Activated T-helper 2 cell treated with anti-CD3 and anti-CD28 coated beads, Interferon-gamma antibody, Interleukin-2, Interleukin-4, amounts not matched to agents 10 μg/mL and 5 μg/mL and 100 μg/mL, durations not matched to agents 14 hours and 24 hours and 36 hours (primary cell): ENCODE results near the gene HELZ. TPM values are rescaled to one million over a fixed set of nuclear protein-coding genes. Genes with fewer than 3 reads are reported as not detected.

ENCODE experiments used
- DNase-seq: peaks from one replicate; pipeline ENCODE4 v3.0.0; 2021; ENCODE audit warnings: low spot score
- H3K27ac Mint-ChIP-seq: one replicate; pipeline ENCODE4 v1.8.0; 2021; ENCODE audit warnings: mixed read lengths
- H3K27me3 Mint-ChIP-seq: one replicate; pipeline ENCODE4 v1.8.0; 2021; ENCODE audit warnings: low read depth, mixed read lengths
- H3K36me3 Mint-ChIP-seq: one replicate; pipeline ENCODE4 v1.8.0; 2021; ENCODE audit warnings: low read depth, mixed read lengths
- H3K4me1 Mint-ChIP-seq: one replicate; pipeline ENCODE4 v1.8.0; 2021; ENCODE audit warnings: low read depth, mixed read lengths
- H3K4me3 Mint-ChIP-seq: one replicate; pipeline ENCODE4 v1.8.0; 2021; ENCODE audit warnings: low read depth, mild to moderate bottlenecking, moderate library complexity, mixed read lengths
- H3K9me3 Mint-ChIP-seq: one replicate; pipeline ENCODE4 v1.8.0; 2021; ENCODE audit warnings: mixed read lengths
- intact Hi-C: fragments of 100-400 bp; cut with micrococcal nuclease; formaldehyde crosslinking; loops from one replicate; pipeline ENCODE4 v1.15.1; 2023
- total RNA-seq: library from RNA; stranded (reverse); gene quantifications from 2 replicates; pipeline ENCODE4 v1.2.3, GENCODE V29; 2022

HELZ gene
- total RNA-seq, 1 donor from 2014 or later: 67.1 TPM

DNA sequence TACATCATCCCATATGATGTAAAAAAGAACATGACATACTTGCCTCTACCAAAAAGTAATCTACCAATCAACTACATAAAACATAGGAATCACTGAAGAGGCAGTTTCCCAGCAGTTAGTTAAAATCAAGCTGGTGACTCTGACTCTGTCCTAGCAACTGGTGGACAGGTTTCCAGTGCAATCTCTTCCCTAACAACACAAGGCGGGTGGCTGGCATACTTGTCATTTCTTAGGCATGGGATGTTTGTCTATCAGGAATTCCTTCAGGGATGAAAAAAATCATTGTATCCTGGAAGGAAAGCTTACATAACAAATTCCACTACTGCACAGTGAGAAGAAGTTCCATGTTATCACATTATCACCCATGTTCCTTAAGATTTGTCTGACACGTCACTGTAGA, 50.9 kb downstream of the HELZ start:
- Mint-ChIP-seq H3K4me1 (peaks cover 13% of the 10 kb centered on the region), H3K4me3 (no peak overlapping the region), H3K27ac (no peak overlapping the region), H3K27me3 (no peaks in the 10 kb centered on the region), H3K9me3 (peaks cover 11% of the 10 kb centered on the region), H3K36me3 (peaks cover 57% of the 10 kb centered on the region)
- no peak for DNase-seq
- intact Hi-C loops: no loop called here

DNA sequence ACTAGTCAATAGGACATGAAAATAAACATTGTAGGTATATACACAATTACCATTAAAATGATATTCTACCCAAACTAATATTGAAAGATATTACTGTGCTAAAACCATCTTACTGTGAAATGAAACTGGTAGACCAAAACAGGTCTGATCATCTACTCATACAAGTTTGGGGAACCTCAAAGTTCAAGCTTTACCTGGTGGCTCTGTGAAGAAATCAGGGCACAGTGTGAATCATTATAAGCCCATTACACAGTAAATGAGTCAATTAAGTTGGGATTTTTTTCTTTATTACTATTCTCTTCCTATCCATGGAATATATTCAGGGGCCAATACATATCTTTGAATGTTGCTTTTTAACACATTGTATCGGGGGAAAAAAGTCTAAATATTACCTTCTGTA, 57.1 kb downstream of the HELZ start:
- H3K9me3 Mint-ChIP-seq: no peaks in the 10 kb centered on the region
- no peak overlapping the region for H3K27ac Mint-ChIP-seq
- H3K27me3 Mint-ChIP-seq: no peaks in the 10 kb centered on the region
- no peak for DNase-seq
- no peak overlapping the region for H3K4me3 Mint-ChIP-seq
- intact Hi-C loops: no loop called here
- H3K4me1 Mint-ChIP-seq: peaks cover 11% of the 10 kb centered on the region
- H3K36me3 Mint-ChIP-seq: peaks cover 40% of the 10 kb centered on the region

DNA sequence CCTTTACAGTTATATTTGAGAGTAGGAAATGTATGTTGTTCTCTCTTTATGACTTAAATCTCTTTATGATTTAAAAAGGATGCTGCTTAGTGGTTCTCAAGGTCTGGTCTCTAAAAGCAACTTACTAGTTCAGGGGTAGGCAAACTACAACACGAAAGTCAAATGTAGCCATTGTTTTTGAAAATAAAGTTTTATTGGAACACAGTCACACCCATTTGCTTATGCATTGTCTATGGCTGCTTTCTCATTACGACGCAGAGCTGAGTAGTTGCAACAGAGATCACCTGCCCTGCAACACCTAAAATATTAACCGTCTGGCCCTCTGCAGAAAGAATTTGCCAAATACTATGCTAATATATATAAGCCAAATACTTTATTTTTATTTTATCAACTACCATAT, 58.2 kb downstream of the HELZ start:
- Mint-ChIP-seq H3K4me1 (peaks cover 9% of the 10 kb centered on the region), H3K27ac (no peak overlapping the region), H3K27me3 (no peaks in the 10 kb centered on the region), H3K36me3 (peaks cover 36% of the 10 kb centered on the region), H3K4me3 (no peak overlapping the region), H3K9me3 (no peaks in the 10 kb centered on the region)
- intact Hi-C loops: no loop called here
- DNase-seq: no peak

GRCh38 chr17:67183531-67183930, 61.5 kb downstream of the HELZ start:
- intact Hi-C loops: no loop called here
- H3K27me3 Mint-ChIP-seq: no peaks in the 10 kb centered on the region
- H3K9me3 Mint-ChIP-seq: no peaks in the 10 kb centered on the region
- DNase-seq: no peak
- no peak overlapping the region for H3K27ac Mint-ChIP-seq
- H3K36me3 Mint-ChIP-seq: peaks cover 25% of the 10 kb centered on the region
- H3K4me3 Mint-ChIP-seq: no peak overlapping the region
- H3K4me1 Mint-ChIP-seq: peaks cover 6% of the 10 kb centered on the region

GRCh38 chr17:67181825-67182224, 63.2 kb downstream of the HELZ start:
- no peaks in the 10 kb centered on the region for H3K27me3 Mint-ChIP-seq
- peaks cover 21% of the 10 kb centered on the region for H3K36me3 Mint-ChIP-seq
- H3K4me1 Mint-ChIP-seq: no peaks in the 10 kb centered on the region
- H3K27ac Mint-ChIP-seq: no peak overlapping the region
- intact Hi-C loops: no loop called here
- no peaks in the 10 kb centered on the region for H3K9me3 Mint-ChIP-seq
- no peak overlapping the region for H3K4me3 Mint-ChIP-seq
- DNase-seq: no peak

GRCh38 chr17:67180275-67180674, 64.7 kb downstream of the HELZ start:
- Mint-ChIP-seq H3K27ac (no peak overlapping the region), H3K36me3 (peaks cover 22% of the 10 kb centered on the region), H3K9me3 (no peaks in the 10 kb centered on the region), H3K27me3 (no peaks in the 10 kb centered on the region), H3K4me1 (no peaks in the 10 kb centered on the region), H3K4me3 (no peak overlapping the region)
- DNase-seq: no peak
- intact Hi-C loops: no loop called here

- peaks cover 34% of the 10 kb centered on the region for H3K36me3 Mint-ChIP-seq
- no peak for DNase-seq
- intact Hi-C loops: no loop called here
- no peak overlapping the region for H3K4me3 Mint-ChIP-seq
- no peaks in the 10 kb centered on the region for H3K4me1 Mint-ChIP-seq
- no peaks in the 10 kb centered on the region for H3K9me3 Mint-ChIP-seq
- no peak overlapping the region for H3K27ac Mint-ChIP-seq
- H3K27me3 Mint-ChIP-seq: no peaks in the 10 kb centered on the region
Observed at GRCh38 chr17:67178555-67178954, 66.4 kb downstream of the HELZ start.

GRCh38 chr17:67177732-67178131, 67.3 kb downstream of the HELZ start:
- Mint-ChIP-seq H3K36me3 (peaks cover 39% of the 10 kb centered on the region), H3K4me3 (no peak overlapping the region), H3K27me3 (no peaks in the 10 kb centered on the region), H3K4me1 (no peaks in the 10 kb centered on the region), H3K9me3 (no peaks in the 10 kb centered on the region), H3K27ac (no peak overlapping the region)
- intact Hi-C loops: no loop called here
- DNase-seq: no peak

GRCh38 chr17:67174190-67174589, 70.8 kb downstream of the HELZ start:
- Mint-ChIP-seq H3K4me3 (no peak overlapping the region), H3K36me3 (peaks cover 52% of the 10 kb centered on the region), H3K27ac (no peak overlapping the region), H3K9me3 (no peaks in the 10 kb centered on the region), H3K27me3 (no peaks in the 10 kb centered on the region), H3K4me1 (peaks cover 2% of the 10 kb centered on the region)
- no peak for DNase-seq
- intact Hi-C loops: no loop called here

- H3K27ac Mint-ChIP-seq: no peak overlapping the region
Observed at GRCh38 chr17:67171560-67171959, 73.4 kb downstream of the HELZ start.

GRCh38 chr17:67168496-67168895, 76.5 kb downstream of the HELZ start:
- Mint-ChIP-seq H3K27ac (no peak overlapping the region), H3K4me3 (no peak overlapping the region), H3K4me1 (peaks cover 2% of the 10 kb centered on the region), H3K9me3 (no peaks in the 10 kb centered on the region), H3K36me3 (peaks cover 56% of the 10 kb centered on the region), H3K27me3 (no peaks in the 10 kb centered on the region)
- intact Hi-C loops: no loop called here
- no peak for DNase-seq

More at GRCh38 chr17:67171560-67171959, 73.4 kb downstream of the HELZ start:
- no peak for DNase-seq
- Mint-ChIP-seq H3K9me3 (no peaks in the 10 kb centered on the region), H3K4me3 (no peak overlapping the region), H3K4me1 (peaks cover 2% of the 10 kb centered on the region), H3K36me3 (peaks cover 54% of the 10 kb centered on the region), H3K27me3 (no peaks in the 10 kb centered on the region)
- intact Hi-C loops: no loop called here

DNA sequence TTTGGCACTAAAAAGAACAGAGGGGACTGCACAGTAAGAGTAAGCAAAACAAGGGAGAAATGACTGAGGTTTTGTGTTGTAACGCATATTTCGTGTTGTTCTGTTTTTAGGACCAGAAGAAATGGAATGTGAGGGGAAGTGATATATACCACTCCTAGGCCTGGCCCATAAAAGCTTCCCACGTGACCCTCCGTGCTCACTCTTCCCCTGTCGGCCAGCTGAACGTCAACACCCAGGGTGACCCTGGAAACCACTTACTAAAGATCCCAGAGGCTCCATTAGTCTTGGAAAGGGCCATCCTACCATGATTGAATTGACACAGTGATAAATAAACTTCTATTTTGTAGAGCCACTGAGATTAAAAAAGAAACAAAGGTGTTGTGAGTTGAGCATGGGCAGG, 79.8 kb downstream of the HELZ start:
- H3K36me3 Mint-ChIP-seq: peaks cover 53% of the 10 kb centered on the region
- intact Hi-C loops: no loop called here

DNA sequence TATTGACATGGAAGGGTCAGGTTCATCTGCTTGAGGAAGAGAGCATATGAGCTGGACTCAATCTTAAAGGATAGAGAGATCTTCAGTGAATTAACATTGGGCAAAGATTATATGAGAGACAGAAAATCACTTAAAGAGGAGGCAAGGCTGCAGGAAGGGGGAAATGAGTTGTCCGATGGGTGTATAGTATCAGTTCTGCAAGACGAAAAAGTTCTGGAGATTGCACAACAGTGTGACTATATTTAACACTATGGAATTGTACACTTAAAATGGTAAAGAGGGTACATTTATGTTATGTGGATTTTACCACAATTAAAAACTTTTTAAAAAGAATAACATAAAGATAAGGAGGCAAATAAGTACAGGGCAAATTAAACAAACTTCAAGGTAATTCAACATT, 80.7 kb downstream of the HELZ start:
- H3K36me3 Mint-ChIP-seq: peaks cover 53% of the 10 kb centered on the region
- H3K4me3 Mint-ChIP-seq: no peak overlapping the region
- intact Hi-C loops: no loop called here
- no peak overlapping the region for H3K27ac Mint-ChIP-seq
- H3K9me3 Mint-ChIP-seq: no peaks in the 10 kb centered on the region
- no peaks in the 10 kb centered on the region for H3K27me3 Mint-ChIP-seq
- H3K4me1 Mint-ChIP-seq: peaks cover 3% of the 10 kb centered on the region
- no peak for DNase-seq

More for the DNA sequence above, 79.8 kb downstream of the HELZ start:
- no peaks in the 10 kb centered on the region for H3K9me3 Mint-ChIP-seq
- no peak for DNase-seq
- no peak overlapping the region for H3K4me3 Mint-ChIP-seq
- no peak overlapping the region for H3K27ac Mint-ChIP-seq
- H3K4me1 Mint-ChIP-seq: peaks cover 3% of the 10 kb centered on the region
- no peaks in the 10 kb centered on the region for H3K27me3 Mint-ChIP-seq

- Mint-ChIP-seq H3K36me3 (peaks cover 55% of the 10 kb centered on the region), H3K9me3 (peaks cover 3% of the 10 kb centered on the region), H3K27me3 (no peaks in the 10 kb centered on the region), H3K4me1 (peaks cover 12% of the 10 kb centered on the region), H3K4me3 (no peak overlapping the region), H3K27ac (no peak overlapping the region)
- DNase-seq: no peak
- intact Hi-C loops: no loop called here
Observed at GRCh38 chr17:67162771-67163170, 82.2 kb downstream of the HELZ start.
